Ammon's horn (tissue), 1 donor: Measurements from ENCODE around the gene LAMB4.

ENCODE experiments used
- DNase-seq: peaks from one replicate; pipeline ENCODE4 v3.0.0-alpha.2; 2016; ENCODE audit warnings: low spot score

The LAMB4 gene

GRCh38 chr7:107996072-107996882 is 133.9 kb downstream of the LAMB4 start:
- DNase-seq, result no peak

GRCh38 chr7:107995184-107996071 is 134.7 kb downstream of the LAMB4 start:
- DNase-seq, result no peak

DNA sequence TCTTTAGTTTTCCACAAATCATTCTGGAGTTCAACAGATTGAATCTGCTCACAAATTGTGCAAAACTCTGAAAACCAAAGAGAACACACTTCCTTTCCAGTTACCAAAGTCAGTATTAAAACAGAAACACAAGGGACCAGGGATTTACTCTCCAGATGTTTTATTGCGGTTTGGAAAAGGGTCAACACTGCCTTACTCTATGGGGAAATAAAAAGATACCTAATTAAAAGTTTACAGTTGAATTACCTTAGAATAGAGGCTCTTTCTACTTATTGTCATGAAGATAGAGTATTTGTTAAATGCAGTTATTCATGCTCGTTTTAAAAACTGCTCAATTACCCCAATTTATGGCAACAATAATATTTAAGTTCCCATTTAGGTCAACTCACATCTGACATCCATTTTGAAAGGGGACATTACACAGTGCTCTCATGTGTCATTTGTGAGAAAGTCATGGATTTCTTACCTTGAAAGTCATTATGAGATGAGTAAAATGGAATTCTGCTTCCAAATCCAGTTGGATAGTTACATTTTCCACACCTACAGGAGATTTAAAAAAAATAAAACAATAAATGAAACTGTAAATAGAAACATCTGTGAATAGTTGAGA is 135.6 kb downstream of the LAMB4 start:
- DNase-seq, result no peak

DNA sequence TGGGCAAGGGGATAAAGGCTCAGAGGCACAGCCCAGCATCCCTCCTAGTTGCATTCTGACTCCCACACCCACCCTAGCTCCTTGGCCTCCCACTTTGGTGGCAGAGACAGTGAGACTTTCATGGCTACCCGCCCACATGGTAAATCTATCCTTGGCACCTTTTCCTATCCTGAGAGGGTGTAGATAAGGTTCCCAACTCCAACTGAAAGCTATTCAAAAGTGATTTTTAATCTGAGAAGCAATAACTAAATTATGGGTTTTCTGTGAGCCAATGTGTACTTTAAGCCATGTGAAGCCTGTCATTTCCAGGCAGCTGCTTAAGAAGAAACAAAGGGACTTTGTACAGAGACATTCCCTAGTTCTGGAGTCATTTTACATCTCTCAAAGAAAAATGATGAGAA is 136.3 kb downstream of the LAMB4 start:
- DNase-seq, result no peak

GRCh38 chr7:107989618-107990373 is 140.4 kb downstream of the LAMB4 start:
- DNase-seq, result no peak

DNA sequence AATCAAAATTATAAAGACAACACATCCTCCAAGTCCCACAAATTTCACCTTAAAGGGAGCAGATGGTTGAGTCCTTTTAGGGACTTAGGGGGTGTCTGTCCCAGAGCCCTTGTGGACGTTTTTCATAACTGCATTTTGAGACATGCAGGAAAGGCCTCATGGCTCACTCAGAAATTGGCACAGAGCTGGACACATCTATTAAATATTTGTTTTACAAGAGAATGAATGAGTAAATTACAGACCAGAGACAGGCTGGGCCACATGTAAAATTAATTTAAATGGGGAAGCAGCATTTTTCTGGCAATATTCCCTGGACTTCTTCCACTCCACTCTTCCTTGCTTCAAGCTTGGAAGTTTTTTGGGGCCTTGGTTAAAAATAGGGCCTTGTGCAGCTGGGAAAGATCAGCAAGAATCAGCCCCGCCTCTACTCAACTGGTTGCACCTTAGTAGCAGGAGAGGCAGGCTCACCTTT is 147.2 kb downstream of the LAMB4 start:
- DNase-seq, result no peak

DNA sequence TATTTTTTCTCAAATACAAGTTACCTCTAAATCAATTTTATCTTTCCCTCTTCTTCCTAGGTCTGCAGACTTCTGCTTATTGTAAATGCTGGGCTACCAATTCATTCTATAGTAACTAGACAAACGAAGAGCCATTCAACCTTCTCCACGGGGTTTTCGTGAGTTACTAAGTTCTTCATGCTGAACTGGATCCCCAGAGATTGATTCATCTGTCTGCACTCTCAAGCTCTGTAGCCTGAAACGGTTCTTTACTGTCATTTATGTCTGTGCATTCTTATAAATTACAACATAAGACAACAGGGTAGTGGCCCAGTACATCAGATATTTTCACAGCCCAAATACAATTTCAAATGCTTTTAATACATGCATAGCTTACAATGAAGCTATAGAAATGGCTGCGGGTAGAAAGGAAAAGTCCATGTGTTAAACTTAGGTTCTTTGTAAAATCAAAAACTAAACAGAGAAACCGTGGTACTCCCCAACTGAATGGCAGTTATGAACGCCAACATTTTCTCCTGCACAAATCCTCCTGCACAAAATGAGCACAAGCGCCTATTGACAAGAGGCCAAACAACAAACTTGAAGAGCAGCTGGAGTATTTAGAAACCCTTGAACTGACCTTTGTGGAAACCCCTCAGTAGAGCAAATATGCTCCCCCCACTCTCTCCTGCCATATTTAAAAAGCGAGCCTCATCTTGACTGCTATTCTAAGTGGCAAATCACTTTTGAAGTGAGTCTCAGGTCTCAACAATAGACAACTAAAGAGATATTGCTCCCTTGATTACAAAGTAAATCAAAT is 147.9 kb downstream of the LAMB4 start:
- DNase-seq, result no peak

GRCh38 chr7:107981466-107981865 is 148.7 kb downstream of the LAMB4 start:
- DNase-seq, result no peak

- DNase-seq, result no peak
These were observed 149.4 kb downstream of the LAMB4 start for GRCh38 chr7:107980671-107981190.

- DNase-seq, result no peak
These were observed 150.0 kb downstream of the LAMB4 start for GRCh38 chr7:107980171-107980570.

DNA sequence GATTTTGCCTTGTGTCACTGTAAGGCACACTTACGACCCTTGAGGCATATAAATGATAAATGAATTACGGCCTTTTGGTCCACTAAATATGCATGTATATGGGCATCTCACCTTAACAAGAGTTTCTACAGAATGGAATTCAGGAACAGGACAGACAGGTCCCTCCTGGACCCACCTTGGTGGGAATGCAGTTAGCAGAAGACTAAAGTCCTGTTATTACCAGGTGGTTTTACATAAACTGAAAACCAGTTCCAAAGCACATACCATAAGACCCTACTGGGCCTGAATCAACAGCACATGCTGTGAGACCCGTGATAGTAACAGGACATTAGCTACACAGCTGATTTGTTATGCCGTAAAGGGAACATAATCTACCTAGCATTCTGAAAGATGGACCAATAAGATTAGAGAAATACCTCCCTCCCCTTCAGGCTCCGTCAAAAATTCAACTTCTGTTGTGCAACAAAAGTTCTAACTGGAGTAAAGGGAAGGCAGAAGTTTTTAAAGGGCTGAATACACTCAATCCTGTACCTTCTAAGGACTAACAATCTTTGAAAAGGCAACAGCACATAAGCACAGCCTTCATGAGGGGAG is 151.2 kb downstream of the LAMB4 start:
- no peak for DNase-seq

DNA sequence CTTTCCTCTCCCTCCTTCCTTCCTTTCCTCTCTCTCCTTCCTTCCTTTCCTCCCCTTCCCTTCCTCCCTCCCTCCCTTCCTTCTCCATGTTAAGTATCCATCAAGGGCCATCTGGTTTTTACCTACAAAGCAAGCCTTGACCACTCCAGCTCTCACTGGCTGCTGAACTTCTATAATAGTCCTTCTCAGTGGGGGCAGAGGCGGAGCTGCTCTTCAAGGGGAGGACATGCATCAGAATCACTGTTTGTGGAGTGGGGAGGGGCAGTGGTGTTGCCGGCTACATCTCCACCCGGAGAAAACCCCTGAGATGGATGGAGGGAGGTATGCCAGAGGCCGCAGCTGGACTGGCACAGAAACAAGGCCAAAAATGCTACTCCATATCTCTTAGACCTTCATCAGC is 153.1 kb downstream of the LAMB4 start:
- no peak for DNase-seq

DNA sequence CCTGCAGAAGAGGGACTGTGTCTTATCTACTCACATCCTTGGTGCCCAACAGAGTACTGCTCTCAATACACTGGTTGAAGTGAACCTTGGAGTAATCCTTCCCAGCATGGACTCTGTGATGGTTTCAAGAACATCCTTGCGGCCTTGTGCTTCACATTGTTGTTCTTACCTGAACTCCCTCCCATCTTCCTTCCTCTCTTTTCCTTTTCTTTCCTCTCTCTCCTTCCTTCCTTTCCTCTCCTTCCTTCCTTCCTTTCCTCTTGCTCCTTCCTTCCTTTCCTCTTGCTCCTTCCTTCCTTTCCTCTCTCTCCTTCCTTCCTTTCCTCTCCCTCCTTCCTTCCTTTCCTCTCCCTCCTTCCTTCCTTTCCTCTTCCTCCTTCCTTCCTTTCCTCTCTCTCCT is 153.5 kb downstream of the LAMB4 start:
- DNase-seq, result no peak

DNA sequence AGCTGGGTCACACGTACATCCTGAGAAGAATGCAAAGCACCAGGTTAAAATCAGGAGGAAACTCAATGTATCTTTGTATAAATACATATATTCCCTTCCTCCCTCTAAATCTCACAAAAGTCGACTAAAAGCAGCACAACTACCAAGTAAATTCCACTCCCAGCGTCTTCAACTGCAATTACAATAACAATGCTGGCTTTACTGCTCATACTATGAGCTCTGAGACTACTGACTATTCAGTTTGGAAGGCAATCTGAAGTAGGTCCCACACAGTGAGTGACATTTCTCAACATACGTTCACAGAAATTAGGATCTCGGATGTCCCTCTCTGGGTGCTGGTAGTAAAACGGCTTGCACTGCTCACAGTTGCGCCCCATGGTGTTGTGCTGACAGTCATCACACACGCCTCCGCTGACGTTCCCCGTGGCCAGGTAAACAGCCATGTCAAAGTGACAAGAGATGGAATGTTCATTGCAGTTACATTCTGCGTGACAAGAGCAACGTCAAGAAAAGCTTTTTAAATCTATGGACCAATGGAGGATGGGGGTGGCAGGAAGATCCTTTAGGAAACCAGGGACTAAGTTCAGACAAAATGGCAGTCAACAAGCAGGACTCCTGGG is 154.7 kb downstream of the LAMB4 start:
- DNase-seq, result no peak

- DNase-seq, result no peak
These were observed 156.3 kb downstream of the LAMB4 start for GRCh38 chr7:107973861-107974260.
